Nephron progenitor cell (in vitro differentiated cells): ENCODE results near the gene CAB39L.

Source experiments
- DNase-seq: peaks from one replicate; pipeline ENCODE4 v3.0.0; 2021
- H3K27ac Mint-ChIP-seq: 2 replicates; pipeline ENCODE4 v1.8.0; 2021; ENCODE audit warnings: mild to moderate bottlenecking, moderate library complexity, mixed read lengths
- H3K27me3 Mint-ChIP-seq: 2 replicates; pipeline ENCODE4 v1.8.0; 2021; ENCODE audit warnings: mild to moderate bottlenecking, low read depth, mixed read lengths; ENCODE audit not compliant: poor library complexity
- H3K36me3 Mint-ChIP-seq: 2 replicates; pipeline ENCODE4 v1.8.0; 2021; ENCODE audit warnings: low read depth, mixed read lengths
- H3K4me1 Mint-ChIP-seq: 2 replicates; pipeline ENCODE4 v1.8.0; 2021; ENCODE audit warnings: mixed read lengths
- H3K4me3 Mint-ChIP-seq: 2 replicates; pipeline ENCODE4 v1.8.0; 2021; ENCODE audit warnings: mild to moderate bottlenecking, moderate library complexity, mixed read lengths
- H3K9me3 Mint-ChIP-seq: 2 replicates; pipeline ENCODE4 v1.8.0; 2021; ENCODE audit warnings: mild to moderate bottlenecking, moderate library complexity, mixed read lengths
- TF ChIP-seq, protein P1 (sequence below): fragments of 200-600 bp; sonication (generic); IDR thresholded peaks from 2 replicates; pipeline ENCODE4 v1.5.0; 2021; ENCODE audit warnings: antibody characterized with exemption

The CAB39L gene

DNA sequence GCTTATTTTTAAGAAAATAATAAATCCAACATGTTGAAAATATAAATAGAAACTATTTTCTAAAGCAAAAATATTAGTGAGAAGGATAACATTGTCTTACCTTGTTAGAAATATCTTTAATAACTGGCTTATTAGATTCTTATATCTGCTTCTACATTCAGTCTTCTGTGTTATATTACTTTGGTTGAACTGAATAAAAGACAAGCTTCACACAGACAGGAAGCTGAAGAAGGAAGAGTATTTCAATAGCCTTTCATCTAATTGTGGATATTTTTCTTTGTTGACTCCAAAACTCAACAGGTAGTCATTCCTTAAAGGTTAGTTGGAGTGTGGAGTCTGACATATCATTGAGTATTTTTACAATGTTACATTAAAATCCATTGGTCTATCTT is 11.1 kb upstream of the CAB39L start:
- no peak overlapping the region for H3K4me3 Mint-ChIP-seq
- no peak overlapping the region for H3K27ac Mint-ChIP-seq
- no peak for DNase-seq
- TF ChIP-seq, protein P1, sequence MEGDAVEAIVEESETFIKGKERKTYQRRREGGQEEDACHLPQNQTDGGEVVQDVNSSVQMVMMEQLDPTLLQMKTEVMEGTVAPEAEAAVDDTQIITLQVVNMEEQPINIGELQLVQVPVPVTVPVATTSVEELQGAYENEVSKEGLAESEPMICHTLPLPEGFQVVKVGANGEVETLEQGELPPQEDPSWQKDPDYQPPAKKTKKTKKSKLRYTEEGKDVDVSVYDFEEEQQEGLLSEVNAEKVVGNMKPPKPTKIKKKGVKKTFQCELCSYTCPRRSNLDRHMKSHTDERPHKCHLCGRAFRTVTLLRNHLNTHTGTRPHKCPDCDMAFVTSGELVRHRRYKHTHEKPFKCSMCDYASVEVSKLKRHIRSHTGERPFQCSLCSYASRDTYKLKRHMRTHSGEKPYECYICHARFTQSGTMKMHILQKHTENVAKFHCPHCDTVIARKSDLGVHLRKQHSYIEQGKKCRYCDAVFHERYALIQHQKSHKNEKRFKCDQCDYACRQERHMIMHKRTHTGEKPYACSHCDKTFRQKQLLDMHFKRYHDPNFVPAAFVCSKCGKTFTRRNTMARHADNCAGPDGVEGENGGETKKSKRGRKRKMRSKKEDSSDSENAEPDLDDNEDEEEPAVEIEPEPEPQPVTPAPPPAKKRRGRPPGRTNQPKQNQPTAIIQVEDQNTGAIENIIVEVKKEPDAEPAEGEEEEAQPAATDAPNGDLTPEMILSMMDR, result no peak
- no peaks in the 10 kb centered on the region for H3K4me1 Mint-ChIP-seq
- H3K36me3 Mint-ChIP-seq, result peaks cover 4% of the 10 kb centered on the region
- no peaks in the 10 kb centered on the region for H3K9me3 Mint-ChIP-seq
- no peaks in the 10 kb centered on the region for H3K27me3 Mint-ChIP-seq

DNA sequence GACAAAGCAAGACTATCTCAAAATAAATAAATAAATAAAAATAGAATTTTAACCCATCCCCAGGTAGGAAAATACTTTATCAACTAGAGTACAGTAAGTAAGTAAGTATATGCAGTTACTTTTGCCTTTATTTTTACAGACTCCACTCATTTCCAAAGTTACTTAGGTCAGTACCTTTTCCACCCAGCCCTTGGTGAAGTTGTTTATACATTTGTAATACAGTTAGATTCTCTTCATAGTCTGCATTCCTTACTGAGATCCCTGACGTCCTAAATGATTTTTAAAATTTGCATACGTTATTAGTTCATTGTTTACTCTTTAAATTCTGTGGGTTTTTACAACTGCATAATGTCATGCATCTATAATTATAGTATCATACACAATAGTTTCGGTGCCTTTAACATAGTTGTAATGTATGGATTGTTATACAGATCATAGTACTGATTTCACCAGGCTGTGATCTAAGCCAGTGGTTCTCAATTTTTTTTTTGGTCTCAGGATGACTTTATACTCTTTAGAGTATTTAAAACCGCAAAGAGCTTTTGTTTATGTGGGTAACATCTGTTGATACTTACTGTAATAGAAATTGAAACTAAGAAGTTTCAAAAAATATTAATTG is 10.6 kb upstream of the CAB39L start:
- H3K9me3 Mint-ChIP-seq, result no peaks in the 10 kb centered on the region
- no peak for DNase-seq
- no peak overlapping the region for H3K4me3 Mint-ChIP-seq
- H3K27ac Mint-ChIP-seq, result no peak overlapping the region
- peaks cover 9% of the 10 kb centered on the region for H3K36me3 Mint-ChIP-seq
- H3K4me1 Mint-ChIP-seq, result no peaks in the 10 kb centered on the region
- TF ChIP-seq, protein P1, result no peak
- H3K27me3 Mint-ChIP-seq, result peaks cover under 1% of the 10 kb centered on the region

GRCh38 chr13:49453465-49453864 is 9.6 kb upstream of the CAB39L start:
- Mint-ChIP-seq H3K4me1 (no peaks in the 10 kb centered on the region), H3K27me3 (peaks cover 3% of the 10 kb centered on the region), H3K9me3 (no peaks in the 10 kb centered on the region), H3K27ac (no peak overlapping the region), H3K4me3 (no peak overlapping the region), H3K36me3 (peaks cover 17% of the 10 kb centered on the region)
- TF ChIP-seq, protein P1, result no peak
- DNase-seq, result no peak

GRCh38 chr13:49452725-49453457 is 9.0 kb upstream of the CAB39L start:
- Mint-ChIP-seq H3K27ac (peak overlapping the region; percentile 34), H3K9me3 (no peaks in the 10 kb centered on the region), H3K4me3 (no peak overlapping the region), H3K27me3 (peaks cover 3% of the 10 kb centered on the region), H3K4me1 (no peaks in the 10 kb centered on the region), H3K36me3 (peaks cover 17% of the 10 kb centered on the region)
- DNase-seq, result no peak
- TF ChIP-seq, protein P1, result no peak

- H3K36me3 Mint-ChIP-seq, result peaks cover 23% of the 10 kb centered on the region
- H3K27me3 Mint-ChIP-seq, result peaks cover 3% of the 10 kb centered on the region
- TF ChIP-seq, protein P1, result no peak
- no peak overlapping the region for H3K4me3 Mint-ChIP-seq
- peaks cover 13% of the 10 kb centered on the region for H3K4me1 Mint-ChIP-seq
- no peak overlapping the region for H3K27ac Mint-ChIP-seq
- no peaks in the 10 kb centered on the region for H3K9me3 Mint-ChIP-seq
- no peak for DNase-seq
Measured at GRCh38 chr13:49450105-49450819, 6.4 kb upstream of the CAB39L start.
